IMR-90 (cell line): ENCODE results near the gene LRRC9. TPM values are rescaled to one million over a fixed set of nuclear protein-coding genes. Genes with fewer than 3 reads are reported as not detected.
"Not testable (repeated sequence)": the region's sequence is repeated elsewhere in the genome, so short reads cannot be mapped to it uniquely, and the experiment has no call there.

Experiments used
- ATAC-seq: fragments of 200-7000 bp; cut with Tn5 transposase; 2 replicates; pipeline ENCODE4 v1.9.1; 2020; ENCODE audit warnings: low read depth, mild to moderate bottlenecking, moderate library complexity
- BruUV-seq: library from RNA; stranded (reverse); fragments of 400-500 nt; replicated peaks from 2 replicates; lab custom pipeline; 2021; lab: Mats Ljungman, UMichigan
- CTCF ChIA-PET: fragments of 300-600 bp; formaldehyde crosslinking; extraction: SDS; loops from one replicate; lab custom pipeline; 2021; ENCODE audit warnings: antibody characterized with exemption; lab: Yijun Ruan, JAX
- POLR2A ChIA-PET: fragments of 300-600 bp; sonication (Branson Sonifier 250); formaldehyde crosslinking; loops from one replicate; lab custom pipeline; 2022; ENCODE audit warnings: antibody characterized with exemption; ENCODE audit not compliant: unreplicated experiment; lab: Charles Lee
- DNase-seq: peaks from one replicate; pipeline ENCODE4 v3.0.0; 2013
- H2AFZ ChIP-seq: replicated peaks from 2 replicates; pipeline ENCODE3; 2013; ENCODE audit warnings: low read length, mild to moderate bottlenecking; ENCODE audit not compliant: poor library complexity
- H2AK5ac ChIP-seq: 2 replicates; pipeline ENCODE4 v1.6.1; 2013; ENCODE audit warnings: low read depth, low read length, inconsistent platforms
- H2AK9ac ChIP-seq: replicated peaks from 2 replicates; pipeline ENCODE3; 2013; ENCODE audit warnings: mild to moderate bottlenecking, low read depth, low read length, moderate library complexity; ENCODE audit not compliant: poor library complexity
- H2BK120ac ChIP-seq: 2 replicates; pipeline ENCODE4 v1.6.1; 2013; ENCODE audit warnings: low read depth, low read length, inconsistent platforms
- H2BK15ac ChIP-seq: 3 replicates; pipeline ENCODE4 v1.6.1; 2013; ENCODE audit warnings: low read depth, low read length, inconsistent platforms
- H2BK20ac ChIP-seq: 2 replicates; pipeline ENCODE4 v1.6.1; 2013; ENCODE audit warnings: low read depth, mild to moderate bottlenecking, inconsistent platforms, low read length, moderate library complexity
- H2BK5ac ChIP-seq: 2 replicates; pipeline ENCODE4 v1.6.1; 2013; ENCODE audit warnings: mild to moderate bottlenecking, low read depth, low read length, inconsistent platforms; ENCODE audit not compliant: poor library complexity, severe bottlenecking
- H3K14ac ChIP-seq: replicated peaks from 2 replicates; pipeline ENCODE4 v1.6.1; 2013; ENCODE audit warnings: low read depth, low read length, inconsistent platforms
- H3K18ac ChIP-seq: 2 replicates; pipeline ENCODE4 v1.6.1; 2013; ENCODE audit warnings: low read depth, low read length, control low read depth
- H3K23ac ChIP-seq: 2 replicates; pipeline ENCODE4 v1.6.1; 2013; ENCODE audit warnings: low read depth, low read length, inconsistent platforms
- H3K27ac ChIP-seq: 2 replicates; pipeline ENCODE4 v1.5.1; 2013; ENCODE audit warnings: mild to moderate bottlenecking, control low read depth, low read length; ENCODE audit not compliant: insufficient read depth
- H3K27me3 ChIP-seq: 2 replicates; pipeline ENCODE4 v1.6.1; 2013; ENCODE audit warnings: low read length; ENCODE audit not compliant: control insufficient read depth, insufficient read depth
- H3K36me3 ChIP-seq: 2 replicates; pipeline ENCODE4 v1.6.1; 2013; ENCODE audit warnings: low read length, mixed read lengths; ENCODE audit not compliant: control insufficient read depth, insufficient read depth
- H3K4ac ChIP-seq: 2 replicates; pipeline ENCODE4 v1.6.1; 2013; ENCODE audit warnings: low read depth, low read length, inconsistent platforms
- H3K4me1 ChIP-seq: 2 replicates; pipeline ENCODE4 v1.6.1; 2013; ENCODE audit warnings: low read length, mixed read lengths; ENCODE audit not compliant: control insufficient read depth, insufficient read depth
- H3K4me2 ChIP-seq: 2 replicates; pipeline ENCODE4 v1.6.1; 2013; ENCODE audit warnings: low read depth, mild to moderate bottlenecking, control low read depth, low read length, moderate library complexity
- H3K4me3 ChIP-seq: 2 replicates; pipeline ENCODE4 v1.5.1; 2013; ENCODE audit warnings: low read depth, mild to moderate bottlenecking, control low read depth, low read length, moderate library complexity; ENCODE audit not compliant: insufficient read depth
- H3K56ac ChIP-seq: 2 replicates; pipeline ENCODE4 v1.6.1; 2013; ENCODE audit warnings: low read length, inconsistent platforms; ENCODE audit not compliant: insufficient read depth; ENCODE audit errors: extremely low read depth
- H3K79me1 ChIP-seq, 2 experiments: 2 replicates each; pipeline ENCODE4 v1.6.1; 2013; ENCODE audit warnings: low read length in 2 of 2, inconsistent platforms in 1 of 2, low read depth in 1 of 2
- H3K9ac ChIP-seq: 2 replicates; pipeline ENCODE4 v1.6.1; 2013; ENCODE audit warnings: low read depth, low read length, control low read depth
- H3K9me1 ChIP-seq: 2 replicates; pipeline ENCODE4 v1.6.1; 2013; ENCODE audit warnings: low read length, inconsistent platforms; ENCODE audit not compliant: insufficient read depth
- H3K9me3 ChIP-seq: 2 replicates; pipeline ENCODE4 v1.6.1; 2013; ENCODE audit warnings: low read length; ENCODE audit not compliant: control insufficient read depth, insufficient read depth
- H4K20me1 ChIP-seq: 2 replicates; pipeline ENCODE4 v1.6.1; 2013; ENCODE audit warnings: low read length, inconsistent platforms; ENCODE audit not compliant: insufficient read depth
- H4K5ac ChIP-seq: 2 replicates; pipeline ENCODE4 v1.6.1; 2013; ENCODE audit warnings: mild to moderate bottlenecking, low read depth, low read length, control low read depth
- H4K8ac ChIP-seq, 2 experiments: 2 replicates each; pipeline ENCODE4 v1.6.1; 2013; ENCODE audit warnings: low read depth in 2 of 2, low read length in 2 of 2, control low read depth in 1 of 2, inconsistent platforms in 1 of 2
- H4K91ac ChIP-seq: 2 replicates; pipeline ENCODE4 v1.6.1; 2013; ENCODE audit warnings: low read depth, low read length, inconsistent platforms; ENCODE audit not compliant: insufficient read depth
- WGBS, 2 experiments: methylation state at CpG; one replicate each; pipeline versions ENCODE4 v1.1.5 to v1.1.7; 2013; ENCODE audit warnings: missing lambda C conversion rate in 2 of 2; ENCODE audit not compliant: insufficient read length in 1 of 2; ENCODE audit errors: extremely low coverage in 2 of 2; 5-methylcytosine and 5-hydroxymethylcytosine counted together
- dilution Hi-C: fragments of 300-500 bp; cut with HindIII; formaldehyde crosslinking; loops from one replicate; pipeline ENCODE4 v1.14.3; 2018; ENCODE audit warnings: low sequenced_read_pairs; ENCODE audit not compliant: unreplicated experiment
- in situ Hi-C: fragments of 300-500 bp; cut with MboI; formaldehyde crosslinking; loops from 3 replicates; pipeline ENCODE4 v1.14.3; 2019; ENCODE audit warnings: low sequenced_read_pairs, inconsistent platforms, mixed read lengths
- intact Hi-C: fragments of 100-400 bp; cut with micrococcal nuclease; formaldehyde crosslinking; loops from 2 replicates; pipeline ENCODE4 v1.10.0; 2022
- polyA plus RNA-seq, 3 experiments: library from polyadenylated mRNA; depleted of rRNA; stranded (reverse); fragments of >200 nt; gene quantifications; 2 replicates each; pipeline ENCODE4 v1.2.3, GENCODE V29; 2012; ENCODE audit warnings: low replicate concordance in 1 of 3
- total RNA-seq: library from RNA; depleted of rRNA; stranded (reverse); fragments of >200 nt; gene quantifications from 2 replicates; pipeline ENCODE4 v1.2.3, GENCODE V29; 2012

The LRRC9 gene
- total and polyA plus RNA-seq, 2 of the 4 experiments (the other 2 are of a cell fraction), result not detected

DNA sequence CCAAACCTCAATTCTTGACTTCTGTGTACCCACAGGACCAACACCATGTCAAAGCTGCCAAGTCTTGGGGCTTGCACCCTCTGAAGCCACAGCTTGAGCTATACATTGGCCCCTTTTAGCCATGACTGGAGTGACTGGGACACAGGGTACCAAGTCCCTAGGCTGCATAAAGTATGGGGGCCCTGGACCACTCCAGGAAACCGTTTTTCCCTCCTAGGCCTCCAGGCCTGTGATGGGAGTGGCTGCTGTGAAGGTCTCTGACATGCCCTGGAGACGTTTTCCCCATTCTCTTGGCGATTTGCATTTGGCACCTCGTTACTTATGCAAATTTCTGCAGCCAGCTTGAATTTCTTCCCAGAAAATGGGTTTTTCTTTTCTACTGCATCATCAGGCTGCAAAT is 90.3 kb downstream of the LRRC9 start:
- H3K27ac ChIP-seq, H3K4me3 ChIP-seq, H3K4ac ChIP-seq, H3K9me1 ChIP-seq, H2BK15ac ChIP-seq, CTCF ChIA-PET, H2AK5ac ChIP-seq, H3K4me1 ChIP-seq, H2AK9ac ChIP-seq, H3K4me2 ChIP-seq, H3K14ac ChIP-seq, H2BK20ac ChIP-seq, H3K36me3 ChIP-seq, in situ Hi-C loops, H3K9ac ChIP-seq, H4K91ac ChIP-seq, intact Hi-C loops, H3K18ac ChIP-seq, H4K5ac ChIP-seq, H4K8ac ChIP-seq, DNase-seq, ATAC-seq, H3K56ac ChIP-seq, H3K27me3 ChIP-seq, BruUV-seq, H2BK120ac ChIP-seq, POLR2A ChIA-PET, H3K23ac ChIP-seq, H4K20me1 ChIP-seq, H3K9me3 ChIP-seq, H2AFZ ChIP-seq, dilution Hi-C loops, H3K79me1 ChIP-seq, H2BK5ac ChIP-seq: not testable (repeated sequence)
- WGBS, 2 experiments, result 0% methylated on average over 2 of the region's 4 CpGs; no CpG with 5 or more reads in 1 of the 2 experiments
